Raji (cell line): ENCODE measurements around the gene MACROD2.

Experiments used
- POLR2A ChIP-seq: IDR thresholded peaks from 2 replicates; pipeline ENCODE4 v1.6.1; 2011; ENCODE audit warnings: low read depth, low read length, control low read depth; ENCODE audit not compliant: insufficient read depth

MACROD2 gene

GRCh38 chr20:15033891-15034290 is 1038.6 kb downstream of the MACROD2 start:
- TF ChIP-seq POLR2A, result no peak

- no peak for TF ChIP-seq POLR2A
These were observed 1041.6 kb downstream of the MACROD2 start for GRCh38 chr20:15036948-15037347.

- no peak for TF ChIP-seq POLR2A
These were observed 1043.9 kb downstream of the MACROD2 start for GRCh38 chr20:15039088-15039752.

GRCh38 chr20:15042723-15043122 is 1047.4 kb downstream of the MACROD2 start:
- TF ChIP-seq POLR2A, result no peak

- TF ChIP-seq POLR2A, result no peak
These were observed 1049.9 kb downstream of the MACROD2 start for GRCh38 chr20:15045246-15045645.

- TF ChIP-seq POLR2A, result no peak
These were observed 1051.7 kb downstream of the MACROD2 start for GRCh38 chr20:15047042-15047441.

- TF ChIP-seq POLR2A, result no peak
These were observed 1052.3 kb downstream of the MACROD2 start for GRCh38 chr20:15047601-15048000.

- no peak for TF ChIP-seq POLR2A
These were observed 1060.9 kb downstream of the MACROD2 start for GRCh38 chr20:15056246-15056645.

GRCh38 chr20:15058841-15059240 is 1063.5 kb downstream of the MACROD2 start:
- TF ChIP-seq POLR2A, result no peak

GRCh38 chr20:15059438-15059837 is 1064.1 kb downstream of the MACROD2 start:
- TF ChIP-seq POLR2A, result no peak

GRCh38 chr20:15060265-15061060 is 1065.1 kb downstream of the MACROD2 start:
- no peak for TF ChIP-seq POLR2A

GRCh38 chr20:15061061-15061430 is 1065.7 kb downstream of the MACROD2 start:
- TF ChIP-seq POLR2A, result no peak

- no peak for TF ChIP-seq POLR2A
These were observed 1066.6 kb downstream of the MACROD2 start for GRCh38 chr20:15061955-15062354.

GRCh38 chr20:15063081-15063480 is 1067.8 kb downstream of the MACROD2 start:
- no peak for TF ChIP-seq POLR2A

- no peak for TF ChIP-seq POLR2A
These were observed 1069.4 kb downstream of the MACROD2 start for GRCh38 chr20:15064741-15065140.

- TF ChIP-seq POLR2A, result no peak
These were observed 1070.5 kb downstream of the MACROD2 start for GRCh38 chr20:15065794-15066193.
